Measurements from ENCODE around the gene GCLM. TPM values are rescaled to one million over a fixed set of nuclear protein-coding genes. Genes with fewer than 3 reads are reported as not detected.
A peak's percentile ranks its signal among the peaks of the same experiment; 100 is the strongest.

Gene GCLM, protein sequence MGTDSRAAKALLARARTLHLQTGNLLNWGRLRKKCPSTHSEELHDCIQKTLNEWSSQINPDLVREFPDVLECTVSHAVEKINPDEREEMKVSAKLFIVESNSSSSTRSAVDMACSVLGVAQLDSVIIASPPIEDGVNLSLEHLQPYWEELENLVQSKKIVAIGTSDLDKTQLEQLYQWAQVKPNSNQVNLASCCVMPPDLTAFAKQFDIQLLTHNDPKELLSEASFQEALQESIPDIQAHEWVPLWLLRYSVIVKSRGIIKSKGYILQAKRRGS
- polyA plus RNA-seq (2012; ENCODE audit: insufficient read length, low read depth), result 14.6 TPM

DNA sequence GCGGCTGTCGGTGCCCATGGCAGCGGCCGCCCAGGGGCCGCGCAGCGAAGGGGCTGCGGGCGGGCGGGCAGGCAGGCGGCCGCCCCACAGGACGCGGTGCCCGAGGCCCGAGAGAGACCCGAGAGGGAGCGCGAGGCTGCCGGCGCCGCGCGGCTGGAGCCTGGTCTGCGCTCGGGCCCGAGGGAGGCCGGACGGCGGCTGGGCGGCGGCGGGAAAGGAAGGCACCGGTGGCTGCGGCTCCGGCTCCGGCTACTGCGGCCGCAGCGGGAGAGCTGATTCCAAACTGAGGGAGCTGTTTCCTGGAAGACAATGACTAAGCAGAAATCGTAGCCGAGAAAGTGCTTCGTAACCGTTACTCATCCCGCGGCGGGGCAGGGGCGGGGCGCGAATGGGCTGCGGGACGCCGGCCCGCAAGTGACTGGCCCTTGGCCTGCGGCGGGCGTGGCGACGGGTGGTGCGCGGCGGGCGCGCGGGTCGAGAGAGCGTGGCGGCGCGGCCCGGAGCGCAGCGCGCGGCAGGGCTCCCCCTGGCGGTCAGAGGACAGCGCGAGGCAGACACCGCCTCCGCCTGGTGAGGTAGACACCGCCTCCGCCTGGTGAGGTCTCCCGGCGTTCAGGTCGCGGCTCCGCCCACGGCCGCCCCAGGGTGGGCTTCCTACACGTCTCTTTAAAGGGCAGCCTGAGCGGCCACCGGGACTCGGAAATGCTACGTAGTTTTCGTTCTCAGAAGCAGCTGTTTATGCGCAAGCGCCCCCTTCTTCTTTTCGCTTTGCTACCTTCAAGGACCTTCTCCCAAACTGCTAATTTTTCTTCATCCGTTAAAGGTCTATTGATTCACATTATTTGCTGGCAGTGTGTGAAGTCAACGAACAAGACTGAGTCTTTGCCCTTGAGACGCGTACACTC is at the start of gene GCLM:
TSS of gene GCLM (minus strand) at position 285 of the 905 bp plus-strand sequence. CDS start at position 18, 267 bp downstream.
- TF ChIP-seq TAF1 (IDR thresholded peaks at IDR 0.05; ENCODE audit: borderline replicate concordance, insufficient read depth, low read length) (peak; percentile 90; the same call in 1 of the 2 replicates), SIN3A (IDR thresholded peaks at IDR 0.05; ENCODE audit: borderline replicate concordance, insufficient read depth, low read length) (no peak; the same call in 1 of the 2 replicates), FOXP2 (optimal IDR thresholded peaks at IDR 0.05; ENCODE audit: borderline replicate concordance, extremely low read depth, extremely low read length, insufficient read depth) (peak; percentile 82), POLR2AphosphoS5 (IDR thresholded peaks at IDR 0.05; ENCODE audit: low read depth, low read length) (peak; percentile 51; the same call in 1 of the 2 replicates)
- TF ChIP-seq, protein P1, sequence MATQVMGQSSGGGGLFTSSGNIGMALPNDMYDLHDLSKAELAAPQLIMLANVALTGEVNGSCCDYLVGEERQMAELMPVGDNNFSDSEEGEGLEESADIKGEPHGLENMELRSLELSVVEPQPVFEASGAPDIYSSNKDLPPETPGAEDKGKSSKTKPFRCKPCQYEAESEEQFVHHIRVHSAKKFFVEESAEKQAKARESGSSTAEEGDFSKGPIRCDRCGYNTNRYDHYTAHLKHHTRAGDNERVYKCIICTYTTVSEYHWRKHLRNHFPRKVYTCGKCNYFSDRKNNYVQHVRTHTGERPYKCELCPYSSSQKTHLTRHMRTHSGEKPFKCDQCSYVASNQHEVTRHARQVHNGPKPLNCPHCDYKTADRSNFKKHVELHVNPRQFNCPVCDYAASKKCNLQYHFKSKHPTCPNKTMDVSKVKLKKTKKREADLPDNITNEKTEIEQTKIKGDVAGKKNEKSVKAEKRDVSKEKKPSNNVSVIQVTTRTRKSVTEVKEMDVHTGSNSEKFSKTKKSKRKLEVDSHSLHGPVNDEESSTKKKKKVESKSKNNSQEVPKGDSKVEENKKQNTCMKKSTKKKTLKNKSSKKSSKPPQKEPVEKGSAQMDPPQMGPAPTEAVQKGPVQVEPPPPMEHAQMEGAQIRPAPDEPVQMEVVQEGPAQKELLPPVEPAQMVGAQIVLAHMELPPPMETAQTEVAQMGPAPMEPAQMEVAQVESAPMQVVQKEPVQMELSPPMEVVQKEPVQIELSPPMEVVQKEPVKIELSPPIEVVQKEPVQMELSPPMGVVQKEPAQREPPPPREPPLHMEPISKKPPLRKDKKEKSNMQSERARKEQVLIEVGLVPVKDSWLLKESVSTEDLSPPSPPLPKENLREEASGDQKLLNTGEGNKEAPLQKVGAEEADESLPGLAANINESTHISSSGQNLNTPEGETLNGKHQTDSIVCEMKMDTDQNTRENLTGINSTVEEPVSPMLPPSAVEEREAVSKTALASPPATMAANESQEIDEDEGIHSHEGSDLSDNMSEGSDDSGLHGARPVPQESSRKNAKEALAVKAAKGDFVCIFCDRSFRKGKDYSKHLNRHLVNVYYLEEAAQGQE (IDR thresholded peaks at IDR 0.05; ENCODE audit: insufficient read depth in 1 of 2, low read depth in 2 of 2, low read length in 2 of 2), result no peak; a peak in 1 of 4 replicates

DNA sequence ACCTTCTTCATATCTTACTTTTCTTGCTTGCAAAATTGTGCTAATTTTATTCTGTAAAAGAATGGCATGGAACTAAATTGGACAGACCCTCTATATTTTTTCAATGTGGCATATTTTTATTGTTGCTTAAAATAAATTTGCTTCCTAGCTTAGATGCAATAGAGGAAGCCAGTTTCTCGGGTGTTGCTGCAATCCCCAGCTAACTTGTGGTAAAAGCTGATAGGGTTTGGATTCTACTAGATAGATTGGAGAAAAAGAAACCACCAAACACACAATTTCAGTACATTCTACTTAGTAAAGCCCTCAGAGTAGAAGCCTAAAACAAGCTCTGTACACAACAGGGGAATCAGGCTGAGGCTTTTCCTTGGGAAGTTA is 49.5 kb upstream of the GCLM start:
- TF ChIP-seq, protein P1 (IDR thresholded peaks at IDR 0.05; ENCODE audit: insufficient read depth in 1 of 2, low read depth in 2 of 2, low read length in 2 of 2), result no peak
- TF ChIP-seq SIN3A (IDR thresholded peaks at IDR 0.05; ENCODE audit: borderline replicate concordance, insufficient read depth, low read length), result no peak
- TF ChIP-seq TAF1 (IDR thresholded peaks at IDR 0.05; ENCODE audit: borderline replicate concordance, insufficient read depth, low read length), result no peak

DNA sequence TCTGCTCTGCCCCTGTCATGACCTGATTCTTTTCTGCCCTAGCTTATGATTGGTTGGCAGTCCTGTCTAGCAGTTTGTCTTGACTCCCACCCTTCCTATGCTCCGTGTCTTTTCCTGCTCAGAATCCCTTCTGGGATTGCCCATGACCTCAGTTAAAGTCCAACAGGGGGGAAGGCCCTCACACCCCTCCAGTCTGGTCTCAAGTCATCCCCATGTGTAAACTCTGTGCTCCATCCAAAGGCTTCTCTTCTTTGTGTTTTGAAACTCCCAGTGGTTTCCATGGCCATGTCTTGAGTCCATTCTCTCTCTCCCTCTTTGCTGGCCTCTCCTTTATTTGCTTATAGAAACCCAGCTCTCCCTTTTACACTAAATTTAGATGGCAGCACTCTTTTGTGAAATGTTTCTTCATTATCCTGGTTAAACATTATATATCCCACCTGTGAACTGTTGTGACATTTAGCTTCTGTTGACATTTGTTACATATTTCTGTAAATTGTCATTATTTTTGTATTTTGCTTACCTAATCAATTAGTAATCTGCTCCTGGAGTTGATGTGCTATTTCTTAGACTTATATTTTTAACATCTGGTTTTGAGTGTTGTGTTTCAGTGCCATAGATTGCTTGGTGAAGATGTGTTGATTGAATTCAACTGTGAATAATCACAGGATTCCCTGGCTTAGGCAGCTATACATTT is 48.9 kb upstream of the GCLM start:
- TF ChIP-seq SIN3A (IDR thresholded peaks at IDR 0.05; ENCODE audit: borderline replicate concordance, insufficient read depth, low read length) (no peak), FOXP2 (optimal IDR thresholded peaks at IDR 0.05; ENCODE audit: borderline replicate concordance, extremely low read depth, extremely low read length, insufficient read depth) (no peak), TAF1 (IDR thresholded peaks at IDR 0.05; ENCODE audit: borderline replicate concordance, insufficient read depth, low read length) (no peak), POLR2AphosphoS5 (IDR thresholded peaks at IDR 0.05; ENCODE audit: low read depth, low read length) (no peak)
- TF ChIP-seq, protein P1 (IDR thresholded peaks at IDR 0.05; ENCODE audit: insufficient read depth in 1 of 2, low read depth in 2 of 2, low read length in 2 of 2), result no peak

DNA sequence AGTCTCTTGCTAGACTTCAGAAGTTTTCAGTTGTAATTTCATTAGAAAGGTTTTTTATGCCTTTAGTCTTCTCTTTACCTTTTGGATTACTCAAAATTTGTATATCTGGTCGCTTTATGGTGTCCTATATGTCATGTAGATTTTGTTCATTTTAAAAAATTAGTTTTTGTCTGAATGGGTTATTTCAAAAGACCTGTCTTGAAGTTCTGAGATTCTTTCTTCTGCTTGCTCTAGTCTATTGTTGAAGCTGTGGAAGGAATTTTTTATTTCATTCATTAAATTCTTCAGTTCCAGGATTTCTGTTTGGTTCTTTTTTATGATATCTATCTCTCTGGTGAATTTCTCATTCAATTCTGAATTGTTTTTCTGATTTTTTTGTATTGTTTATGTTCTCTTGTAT is 46.5 kb upstream of the GCLM start:
- TF ChIP-seq, protein P1 (IDR thresholded peaks at IDR 0.05; ENCODE audit: insufficient read depth in 1 of 2, low read depth in 2 of 2, low read length in 2 of 2), result no peak
- TF ChIP-seq POLR2AphosphoS5 (IDR thresholded peaks at IDR 0.05; ENCODE audit: low read depth, low read length), result no peak
- no peak for TF ChIP-seq SIN3A (IDR thresholded peaks at IDR 0.05; ENCODE audit: borderline replicate concordance, insufficient read depth, low read length)
- TF ChIP-seq TAF1 (IDR thresholded peaks at IDR 0.05; ENCODE audit: borderline replicate concordance, insufficient read depth, low read length), result no peak
- no peak for TF ChIP-seq FOXP2 (optimal IDR thresholded peaks at IDR 0.05; ENCODE audit: borderline replicate concordance, extremely low read depth, extremely low read length, insufficient read depth)

All from PFSK-1 (cell line).